H1 (cell line): ENCODE data around the gene DUSP7. TPM values are rescaled to one million over a fixed set of nuclear protein-coding genes. Genes with fewer than 3 reads are reported as not detected.
A peak's percentile ranks its signal among the peaks of the same experiment; 100 is the strongest.

Source experiments
- CTCF ChIA-PET: fragments of 300-600 bp; sonication (Branson Sonifier 250); formaldehyde crosslinking; loops from one replicate; lab custom pipeline; 2021; ENCODE audit not compliant: partially characterized antibody; lab: Charles Lee
- POLR2A ChIA-PET: fragments of 300-600 bp; sonication (Branson Sonifier 250); formaldehyde crosslinking; loops from one replicate; lab custom pipeline; 2021; ENCODE audit warnings: inconsistent platforms; ENCODE audit not compliant: partially characterized antibody; lab: Charles Lee
- DNase-seq, 2 experiments: peaks; one replicate each; pipeline versions ENCODE4 v3.0.0 to v3.0.0-alpha.2; 2010 to 2022; ENCODE audit warnings: low spot score in 2 of 2, low read depth in 1 of 2, mixed read lengths in 1 of 2
- FAIRE-seq: peaks from 2 replicates; lab custom pipeline; 2011; peaks lifted over from hg19 to GRCh38; lab: Jason Lieb, UNC
- H2AFZ ChIP-seq: 2 replicates; pipeline ENCODE4 v1.8.1; 2012; ENCODE audit warnings: low read length, inconsistent platforms
- H2AK5ac ChIP-seq: 2 replicates; pipeline ENCODE4 v1.6.1; 2013; ENCODE audit warnings: low read depth, low read length
- H2BK120ac ChIP-seq: replicated peaks from 2 replicates; pipeline ENCODE3; 2013; ENCODE audit warnings: low read depth, low read length, inconsistent platforms
- H2BK12ac ChIP-seq: 2 replicates; pipeline ENCODE4 v1.6.1; 2013; ENCODE audit warnings: low read depth, low read length
- H2BK15ac ChIP-seq: 2 replicates; pipeline ENCODE4 v1.6.1; 2013; ENCODE audit warnings: low read length
- H2BK20ac ChIP-seq: 2 replicates; pipeline ENCODE4 v1.6.1; 2013; ENCODE audit warnings: low read length
- H2BK5ac ChIP-seq: 2 replicates; pipeline ENCODE4 v1.6.1; 2013; ENCODE audit warnings: low read depth, low read length
- H3K14ac ChIP-seq: 2 replicates; pipeline ENCODE4 v1.6.1; 2013; ENCODE audit warnings: inconsistent platforms; ENCODE audit not compliant: insufficient read length
- H3K18ac ChIP-seq: 2 replicates; pipeline ENCODE4 v1.6.1; 2013; ENCODE audit warnings: low read length; ENCODE audit errors: extremely low read depth
- H3K23ac ChIP-seq: 2 replicates; pipeline ENCODE4 v1.6.1; 2013; ENCODE audit warnings: inconsistent platforms; ENCODE audit not compliant: insufficient read length
- H3K23me2 ChIP-seq: 2 replicates; pipeline ENCODE4 v1.6.1; 2013; ENCODE audit warnings: low read depth, low read length
- H3K27ac ChIP-seq: 2 replicates; pipeline ENCODE4 v1.6.1; 2011; ENCODE audit warnings: low read depth, low read length, inconsistent platforms
- H3K27me3 ChIP-seq, 4 experiments: replicated peaks in 1 of 4; 1 replicate in 1 of 4; 2 replicates in 3 of 4; pipeline versions ENCODE4 v1.6.1 to v1.8.1; 2011 to 2013; ENCODE audit warnings: low read length in 3 of 4, mild to moderate bottlenecking in 3 of 4, inconsistent platforms in 2 of 4, mixed read lengths in 2 of 4, moderate library complexity in 1 of 4; ENCODE audit not compliant: control insufficient read depth in 3 of 4, insufficient read depth in 3 of 4; ENCODE audit errors: extremely low read depth in 1 of 4
- H3K36me3 ChIP-seq, 4 experiments: 2 replicates each; pipeline versions ENCODE4 v1.6.1 to v1.8.1; 2011 to 2013; ENCODE audit warnings: mild to moderate bottlenecking in 4 of 4, low read length in 3 of 4, moderate library complexity in 2 of 4, control low read depth in 1 of 4, inconsistent platforms in 1 of 4; ENCODE audit not compliant: insufficient read depth in 4 of 4, control insufficient read depth in 2 of 4
- H3K4ac ChIP-seq: replicated peaks from 2 replicates; pipeline ENCODE3; 2013; ENCODE audit warnings: low read length, low read depth, mixed read lengths, inconsistent platforms; ENCODE audit not compliant: insufficient read length
- H3K4me1 ChIP-seq, 4 experiments: replicated peaks in 1 of 4; 1 replicate in 1 of 4; 2 replicates in 3 of 4; pipeline versions ENCODE4 v1.6.1 to v1.8.1; 2011 to 2013; ENCODE audit warnings: low read length in 3 of 4, inconsistent platforms in 2 of 4, mixed read lengths in 1 of 4; ENCODE audit not compliant: insufficient read depth in 4 of 4, control insufficient read depth in 3 of 4
- H3K4me2 ChIP-seq, 2 experiments: 2 replicates each; pipeline versions ENCODE4 v1.6.1 to v1.8.1; 2011 to 2013; ENCODE audit warnings: low read depth in 2 of 2, low read length in 2 of 2, control low read depth in 1 of 2, inconsistent platforms in 1 of 2, mild to moderate bottlenecking in 1 of 2; ENCODE audit not compliant: insufficient read depth in 1 of 2
- H3K4me3 ChIP-seq, 4 experiments: fragments of 200-600, 300-600 bp in 1 of 4; sonication (generic), shearing (Covaris generic), sonication (Bioruptor Twin) in 1 of 4; 2 replicates each; pipeline versions ENCODE4 v1.5.1 to v1.8.1; 2011 to 2016; ENCODE audit warnings: low read length in 4 of 4, low read depth in 3 of 4, control low read depth in 2 of 4, inconsistent platforms in 2 of 4, mild to moderate bottlenecking in 2 of 4, mixed read lengths in 1 of 4, moderate library complexity in 1 of 4; ENCODE audit not compliant: insufficient read depth in 2 of 4; ENCODE audit errors: extremely low read depth in 1 of 4
- H3K56ac ChIP-seq: replicated peaks from 2 replicates; pipeline ENCODE3; 2013; ENCODE audit warnings: low read depth, mild to moderate bottlenecking, mixed read lengths, low read length, inconsistent platforms; ENCODE audit not compliant: insufficient read length
- H3K79me1 ChIP-seq: 2 replicates; pipeline ENCODE4 v1.6.1; 2013; ENCODE audit warnings: low read depth, low read length, control low read depth
- H3K79me2 ChIP-seq, 2 experiments: 2 replicates each; pipeline versions ENCODE4 v1.6.1 to v1.8.1; 2012 to 2013; ENCODE audit warnings: low read length in 2 of 2, mild to moderate bottlenecking in 2 of 2, inconsistent platforms in 1 of 2; ENCODE audit not compliant: insufficient read depth in 2 of 2, control insufficient read depth in 1 of 2
- H3K9ac ChIP-seq, 4 experiments: replicated peaks in 1 of 4; 1 replicate in 1 of 4; 2 replicates in 3 of 4; pipeline versions ENCODE4 v1.6.1 to v1.8.1; 2011 to 2013; ENCODE audit warnings: low read depth in 3 of 4, low read length in 3 of 4, control low read depth in 2 of 4, mild to moderate bottlenecking in 2 of 4, moderate library complexity in 2 of 4, inconsistent platforms in 1 of 4; ENCODE audit errors: extremely low read depth in 1 of 4
- H3K9me3 ChIP-seq, 2 experiments: 2 replicates each; pipeline versions ENCODE4 v1.6.1 to v1.8.1; 2012 to 2013; ENCODE audit warnings: mild to moderate bottlenecking in 2 of 2, moderate library complexity in 2 of 2, control low read depth in 1 of 2, inconsistent platforms in 1 of 2, low read depth in 1 of 2, low read length in 1 of 2, mixed read lengths in 1 of 2; ENCODE audit not compliant: insufficient read depth in 2 of 2
- H4K20me1 ChIP-seq, 2 experiments: replicated peaks in 1 of 2; 2 replicates each; pipeline versions ENCODE3 to v1.8.1; 2011 to 2013; ENCODE audit warnings: inconsistent platforms in 2 of 2, low read length in 2 of 2, mild to moderate bottlenecking in 1 of 2; ENCODE audit not compliant: insufficient read depth in 2 of 2, control insufficient read depth in 1 of 2
- H4K5ac ChIP-seq: 2 replicates; pipeline ENCODE4 v1.6.1; 2013; ENCODE audit warnings: low read length, low read depth, mixed read lengths, inconsistent platforms; ENCODE audit not compliant: insufficient read length
- H4K8ac ChIP-seq: 2 replicates; pipeline ENCODE4 v1.8.0; 2013; ENCODE audit warnings: mild to moderate bottlenecking, moderate library complexity, low read length, inconsistent platforms; ENCODE audit not compliant: insufficient read depth; ENCODE audit errors: extremely low read depth
- H4K91ac ChIP-seq: replicated peaks from 2 replicates; pipeline ENCODE3; 2013; ENCODE audit warnings: low read length, mixed read lengths, inconsistent platforms; ENCODE audit not compliant: insufficient read length
- FOSL1 ChIP-seq: IDR thresholded peaks from 2 replicates; pipeline ENCODE4 v1.6.1; 2011; ENCODE audit warnings: mild to moderate bottlenecking, low read depth, low read length, moderate library complexity; ENCODE audit not compliant: insufficient read depth
- GABPA ChIP-seq: IDR thresholded peaks from 2 replicates; pipeline ENCODE4 v1.6.1; 2011; ENCODE audit warnings: mild to moderate bottlenecking, low read length, moderate library complexity, borderline replicate concordance; ENCODE audit not compliant: insufficient read depth
- POLR2AphosphoS5 ChIP-seq: IDR thresholded peaks from 2 replicates; pipeline ENCODE4 v1.6.1; 2011; ENCODE audit warnings: low read depth, low read length
- RXRA ChIP-seq: IDR thresholded peaks from 2 replicates; pipeline ENCODE4 v1.6.1; 2011; ENCODE audit warnings: low read depth, mild to moderate bottlenecking, low read length, moderate library complexity; ENCODE audit not compliant: insufficient read depth
- TBP ChIP-seq: IDR thresholded peaks from 2 replicates; pipeline ENCODE4 v1.6.1; 2011; ENCODE audit warnings: low read depth, low read length, improper control_type of control experiment
- WGBS, 2 experiments: shearing (Covaris generic) in 1 of 2; methylation state at CpG; one replicate each; pipeline versions ENCODE4 v1.1.6 to v1.1.7; 2013 to 2015; ENCODE audit warnings: low lambda C conversion rate in 2 of 2, mixed read lengths in 2 of 2, inconsistent platforms in 1 of 2, low coverage in 1 of 2, missing lambda C conversion rate in 1 of 2; ENCODE audit not compliant: insufficient replicate concordance in 2 of 2, insufficient coverage in 1 of 2, insufficient read length in 1 of 2; ENCODE audit errors: extremely low coverage in 1 of 2, missing lambda C conversion rate in 1 of 2; 5-methylcytosine and 5-hydroxymethylcytosine counted together
- polyA plus RNA-seq, 7 experiments: library from polyadenylated mRNA; depleted of rRNA in 3 of 7; stranded (reverse) in 5 of 7; unstranded in 2 of 7; fragments of >200 nt in 5 of 7; fragments of 200-250 nt in 2 of 7; gene quantifications; 1 replicate in 5 of 7; 2 replicates in 1 of 7; 4 replicates in 1 of 7; pipeline versions ENCODE4 v1.2.1 to v1.2.3, GENCODE V29; 2011 to 2013; ENCODE audit warnings: missing spikeins in 2 of 7, mixed read lengths in 2 of 7
- total RNA-seq: library from RNA; stranded (reverse); fragmentation: NEBNext Ultra II Directional; extraction: Animal tissue kit (Norgen Biotek cat#: 25700); gene quantifications from 2 replicates; pipeline ENCODE4 v1.2.1, GENCODE V29; 2021
- TF ChIP-seq, protein P1 (sequence below), 3 experiments: IDR thresholded peaks; 1 replicate in 2 of 3; 2 replicates in 1 of 3; pipeline versions ENCODE4 v1.5.1 to v1.6.1; 2011; ENCODE audit warnings: low read length in 3 of 3, mild to moderate bottlenecking in 3 of 3, inconsistent platforms in 2 of 3, low read depth in 1 of 3, moderate library complexity in 1 of 3; ENCODE audit not compliant: insufficient read depth in 1 of 3; ENCODE audit errors: control extremely low read depth in 1 of 3

DUSP7 gene
- total and polyA plus RNA-seq, 2 of the 8 experiments (the other 6 are each of a cell fraction or from before 2014, with no cell fraction given), result 19.4 to 24.9 TPM

DNA sequence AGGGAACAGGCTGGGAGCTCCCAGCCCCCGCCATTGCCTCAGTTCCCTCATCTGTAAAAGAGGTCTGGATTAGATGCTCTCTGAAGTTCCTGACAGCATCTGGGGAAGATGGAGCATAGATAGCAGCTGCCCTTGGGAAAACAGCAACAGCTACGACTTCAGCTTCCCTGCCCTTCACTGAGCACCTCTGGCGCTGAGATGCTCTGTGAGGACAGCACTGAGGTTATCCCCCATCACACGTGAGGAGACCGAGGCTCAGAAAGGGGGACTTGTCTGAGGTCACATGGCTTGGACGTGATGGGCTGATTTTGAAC is 49.6 kb downstream of the DUSP7 start:
- Histone ChIP-seq H3K27ac (no peak overlapping the region), H3K9ac (0 out of 7 replicates have a peak overlapping the region, but pooled peaks of 1 of the 4 experiments have one; percentile 28), H3K36me3 (no peaks in the 10 kb centered on the region), H3K4me3 (no peak overlapping the region), H3K4me2 (peak overlapping the region in 1 of 2 experiments; percentile 73; a peak in 2 of 4 replicates), H3K9me3 (no peaks in the 10 kb centered on the region), H2BK120ac (no peak overlapping the region), H3K4ac (peak overlapping the region; percentile 27), H2AFZ (no peak overlapping the region), H3K23ac (no peak overlapping the region), H4K5ac (no peak overlapping the region), H2BK15ac (peak overlapping the region; percentile 33; the same call in 1 of the 2 replicates), H3K79me2 (no peaks in the 10 kb centered on the region), H3K79me1 (no peaks in the 10 kb centered on the region), H3K18ac (peak overlapping the region; percentile 71), H4K8ac (no peak overlapping the region), H2AK5ac (peak overlapping the region; percentile 49; the same call in 1 of the 2 replicates), H3K27me3 (no peaks in the 10 kb centered on the region; a peak in 3 of 7 replicates), H4K20me1 (peaks cover 0 to 1% of the 10 kb centered on the region in 2 experiments), H3K4me1 (peaks cover 8 to 46% (median 33%) of the 10 kb centered on the region in 4 experiments), H4K91ac (peak overlapping the region; percentile 88), H3K14ac (no peak overlapping the region), H2BK20ac (0 out of 2 replicates have a peak overlapping the region, but pooled peaks have one; percentile 13), H2BK12ac (peak overlapping the region; percentile 52; the same call in 1 of the 2 replicates), H3K23me2 (peaks cover 7% of the 10 kb centered on the region; the same call in 1 of the 2 replicates), H2BK5ac (0 out of 2 replicates have a peak overlapping the region, but pooled peaks have one; percentile 50), H3K56ac (no peak overlapping the region)
- WGBS, 2 experiments, result 88% methylated on average over 6 of the region's 6 CpGs; no CpG with 5 or more reads in 1 of the 2 experiments
- POLR2A ChIA-PET, result interaction anchor here (7.2 kb wide), 1 partner anchor 14 kb away, joined by 95 read pairs; the partner anchor contains the start of gene RPL29
- FAIRE-seq (no peak), DNase-seq (no peak)
- TF ChIP-seq TBP (no peak), FOSL1 (no peak), POLR2AphosphoS5 (no peak), GABPA (no peak), RXRA (no peak)
- TF ChIP-seq, protein P1, sequence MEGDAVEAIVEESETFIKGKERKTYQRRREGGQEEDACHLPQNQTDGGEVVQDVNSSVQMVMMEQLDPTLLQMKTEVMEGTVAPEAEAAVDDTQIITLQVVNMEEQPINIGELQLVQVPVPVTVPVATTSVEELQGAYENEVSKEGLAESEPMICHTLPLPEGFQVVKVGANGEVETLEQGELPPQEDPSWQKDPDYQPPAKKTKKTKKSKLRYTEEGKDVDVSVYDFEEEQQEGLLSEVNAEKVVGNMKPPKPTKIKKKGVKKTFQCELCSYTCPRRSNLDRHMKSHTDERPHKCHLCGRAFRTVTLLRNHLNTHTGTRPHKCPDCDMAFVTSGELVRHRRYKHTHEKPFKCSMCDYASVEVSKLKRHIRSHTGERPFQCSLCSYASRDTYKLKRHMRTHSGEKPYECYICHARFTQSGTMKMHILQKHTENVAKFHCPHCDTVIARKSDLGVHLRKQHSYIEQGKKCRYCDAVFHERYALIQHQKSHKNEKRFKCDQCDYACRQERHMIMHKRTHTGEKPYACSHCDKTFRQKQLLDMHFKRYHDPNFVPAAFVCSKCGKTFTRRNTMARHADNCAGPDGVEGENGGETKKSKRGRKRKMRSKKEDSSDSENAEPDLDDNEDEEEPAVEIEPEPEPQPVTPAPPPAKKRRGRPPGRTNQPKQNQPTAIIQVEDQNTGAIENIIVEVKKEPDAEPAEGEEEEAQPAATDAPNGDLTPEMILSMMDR (IDR thresholded peaks at IDR 0.05; ENCODE audit: control extremely low read depth in 1 of 3, insufficient read depth in 1 of 3, low read depth in 1 of 3, low read length in 3 of 3), result no peak
- CTCF ChIA-PET, result interaction anchor here (0.8 to 24.7 kb wide), 11 partner anchors 10 to 225 kb away, joined by 3 to 984 read pairs (median 4); partner anchors contain the start of genes ABHD14B and DUSP7
